ENCODE measurements around the gene CADM1. TPM values are rescaled to one million over a fixed set of nuclear protein-coding genes. Genes with fewer than 3 reads are reported as not detected.

Gene CADM1
- total and polyA plus RNA-seq, 2 experiments from 2014 or later: 16.5 to 18.0 TPM

GRCh38 chr11:115188898-115189278, 315.3 kb downstream of the CADM1 start (continued):
- TF ChIP-seq ZNF462 (CRISPR knock-in tag; IDR thresholded peaks at IDR 0.05): no peak

- H3K36me3 Mint-ChIP-seq (ENCODE audit: low read depth): no peaks in the 10 kb centered on the region
- no peaks in the 10 kb centered on the region for H3K36me3 ChIP-seq (ENCODE audit: insufficient read depth)
- no peaks in the 10 kb centered on the region for H3K9me3 Mint-ChIP-seq
- peaks cover 2% of the 10 kb centered on the region for H3K27me3 Mint-ChIP-seq (ENCODE audit: insufficient read depth, low read depth, poor library complexity)
- ATAC-seq (no peak), DNase-seq (ENCODE audit: low spot score) (no peak)
- H3K4me3 ChIP-seq: no peak overlapping the region
- no peaks in the 10 kb centered on the region for H3F3A ChIP-seq (replicated peaks; ENCODE audit: low read depth)
- H3K9me2 ChIP-seq (ENCODE audit: insufficient read depth): no peaks in the 10 kb centered on the region
- H3K27ac ChIP-seq (ENCODE audit: low read depth): no peak overlapping the region
- peaks cover 14% of the 10 kb centered on the region for H3K4me1 Mint-ChIP-seq
- H4K20me1 ChIP-seq (replicated peaks; ENCODE audit: insufficient read depth): no peaks in the 10 kb centered on the region
- H3K4me3 Mint-ChIP-seq: no peak overlapping the region
- H3K4me1 ChIP-seq (ENCODE audit: insufficient read depth): peaks cover 6% of the 10 kb centered on the region; the same call in 1 of the 2 replicates
- no peaks in the 10 kb centered on the region for H3K27me3 ChIP-seq (ENCODE audit: insufficient read depth)
- H3K79me2 ChIP-seq (replicated peaks; ENCODE audit: insufficient read depth): no peaks in the 10 kb centered on the region
- no peak overlapping the region for H3K4me2 ChIP-seq
- no peak overlapping the region for H3K27ac Mint-ChIP-seq
- H2AFZ ChIP-seq: no peak overlapping the region
- no peak for TF ChIP-seq EZH2 (IDR thresholded peaks at IDR 0.05; ENCODE audit: low read depth, unreplicated experiment)
- no peak for TF ChIP-seq EZH2phosphoT487 (IDR thresholded peaks at IDR 0.05; ENCODE audit: unreplicated experiment)
- no peak for TF ChIP-seq JUNB (IDR thresholded peaks at IDR 0.05; ENCODE audit: unreplicated experiment)
- no peak for TF ChIP-seq CTCF (conservative IDR thresholded peaks at IDR 0.05; ENCODE audit: low read depth in 2 of 2)
- TF ChIP-seq POLR2AphosphoS5 (IDR thresholded peaks at IDR 0.05; ENCODE audit: low read depth): no peak
- TF ChIP-seq ZNF462 (CRISPR knock-in tag; IDR thresholded peaks at IDR 0.05): no peak
- TF ChIP-seq ZNF331 (CRISPR knock-in tag; IDR thresholded peaks at IDR 0.05; ENCODE audit: low read depth): no peak
Observed at GRCh38 chr11:115188188-115188897, 315.9 kb downstream of the CADM1 start.
